HT1080 (cell line): ENCODE data around the gene TBCE. TPM values are rescaled to one million over a fixed set of nuclear protein-coding genes. Genes with fewer than 3 reads are reported as not detected.
A peak's percentile ranks its signal among the peaks of the same experiment; 100 is the strongest.

Experiments
- DNase-seq: peaks from one replicate; pipeline ENCODE4 v3.0.0-alpha.2; 2015; ENCODE audit warnings: low read depth
- total RNA-seq: library from RNA; depleted of rRNA; stranded (reverse); fragments of >200 nt; shearing (Covaris generic); gene quantifications from 2 replicates; pipeline ENCODE4 v1.2.3, GENCODE V29; 2014

The TBCE gene
- total RNA-seq, 1 experiment from 2014 or later, result 33.3 TPM

GRCh38 chr1:235409042-235409820 is 42.0 kb downstream of the TBCE start:
- DNase-seq, result no peak

GRCh38 chr1:235410467-235410866 is 43.2 kb downstream of the TBCE start:
- DNase-seq, result no peak

GRCh38 chr1:235411489-235412486 is 44.6 kb downstream of the TBCE start:
- DNase-seq, result peak; percentile 29

- DNase-seq, result peak; percentile 57
Observed at GRCh38 chr1:235415008-235415904, 48.0 kb downstream of the TBCE start.

GRCh38 chr1:235416662-235417049 is 49.4 kb downstream of the TBCE start:
- no peak for DNase-seq

- peak; percentile 73 for DNase-seq
Observed at GRCh38 chr1:235417086-235417697, 50.0 kb downstream of the TBCE start.

GRCh38 chr1:235421751-235422150 is 54.5 kb downstream of the TBCE start:
- no peak for DNase-seq

GRCh38 chr1:235423214-235423652 is 56.0 kb downstream of the TBCE start:
- DNase-seq, result no peak

- no peak for DNase-seq
Observed at GRCh38 chr1:235424092-235424491, 56.9 kb downstream of the TBCE start.

GRCh38 chr1:235425357-235425756 is 58.1 kb downstream of the TBCE start:
- DNase-seq, result no peak

- DNase-seq, result no peak
Observed at GRCh38 chr1:235426143-235426542, 58.9 kb downstream of the TBCE start.

GRCh38 chr1:235426680-235427079 is 59.5 kb downstream of the TBCE start:
- DNase-seq, result no peak

- DNase-seq, result no peak
Observed at GRCh38 chr1:235427447-235427846, 60.2 kb downstream of the TBCE start.

- no peak for DNase-seq
Observed at GRCh38 chr1:235429143-235429542, 61.9 kb downstream of the TBCE start.

GRCh38 chr1:235430991-235431390 is 63.8 kb downstream of the TBCE start:
- DNase-seq, result no peak

GRCh38 chr1:235434001-235434400 is 66.8 kb downstream of the TBCE start:
- DNase-seq, result no peak

- no peak for DNase-seq
Observed at GRCh38 chr1:235441159-235441685, 74.0 kb downstream of the TBCE start.

- peak; percentile 77 for DNase-seq
Observed at GRCh38 chr1:235442788-235443429, 75.7 kb downstream of the TBCE start.

- DNase-seq, result no peak
Observed at GRCh38 chr1:235448616-235449015, 81.4 kb downstream of the TBCE start.

- DNase-seq, result no peak
Observed at GRCh38 chr1:235450433-235450832, 83.2 kb downstream of the TBCE start.
